Stimulated activated CD4-positive, alpha-beta T cell treated with anti-CD3 and anti-CD28 coated beads, Interleukin-2, amount 100 ng/mL, for 48 hours (primary cell): Measurements from ENCODE around the gene XYLT1.
A peak's percentile ranks its signal among the peaks of the same experiment; 100 is the strongest.
"Not testable (repeated sequence)": the region's sequence is repeated elsewhere in the genome, so short reads cannot be mapped to it uniquely, and the experiment has no call there.

Source experiments
- DNase-seq, 2 donors: peaks; one replicate each; pipeline ENCODE4 v3.0.0-alpha.2; 2020

The XYLT1 gene

GRCh38 chr16:17423221-17423620, 47.5 kb downstream of the XYLT1 start:
- no peak for DNase-seq

GRCh38 chr16:17420816-17421215, 49.9 kb downstream of the XYLT1 start:
- DNase-seq: no peak

- DNase-seq: no peak
These were observed 51.5 kb downstream of the XYLT1 start for GRCh38 chr16:17419266-17419665.

- no peak for DNase-seq
These were observed 53.0 kb downstream of the XYLT1 start for GRCh38 chr16:17417740-17418139.

- peak; percentile 31 to 47 for DNase-seq
These were observed 54.1 kb downstream of the XYLT1 start for GRCh38 chr16:17416461-17417311.

- DNase-seq: no peak
These were observed 55.8 kb downstream of the XYLT1 start for GRCh38 chr16:17414916-17415315.

GRCh38 chr16:17414421-17414820, 56.3 kb downstream of the XYLT1 start:
- DNase-seq: peak; percentile 18 to 37

- DNase-seq: no peak
These were observed 57.3 kb downstream of the XYLT1 start for GRCh38 chr16:17413508-17413907.

- no peak for DNase-seq
These were observed 58.0 kb downstream of the XYLT1 start for GRCh38 chr16:17412791-17413190.

GRCh38 chr16:17412221-17412620, 58.5 kb downstream of the XYLT1 start:
- DNase-seq: no peak

- DNase-seq: no peak
These were observed 59.5 kb downstream of the XYLT1 start for GRCh38 chr16:17411263-17411662.

- not testable (repeated sequence) for DNase-seq
These were observed 60.4 kb downstream of the XYLT1 start for GRCh38 chr16:17410316-17410715.

- no peak for DNase-seq
These were observed 60.9 kb downstream of the XYLT1 start for GRCh38 chr16:17409894-17410293.

- DNase-seq: no peak
These were observed 61.8 kb downstream of the XYLT1 start for GRCh38 chr16:17408955-17409441.

- DNase-seq: no peak
These were observed 62.5 kb downstream of the XYLT1 start for GRCh38 chr16:17408296-17408695.

GRCh38 chr16:17407321-17407720, 63.4 kb downstream of the XYLT1 start:
- no peak for DNase-seq

GRCh38 chr16:17404941-17405689, 65.6 kb downstream of the XYLT1 start:
- DNase-seq: no peak

GRCh38 chr16:17403859-17404545, 66.8 kb downstream of the XYLT1 start:
- no peak for DNase-seq

- DNase-seq: no peak
These were observed 67.5 kb downstream of the XYLT1 start for GRCh38 chr16:17403156-17403809.

- no peak for DNase-seq
These were observed 73.3 kb downstream of the XYLT1 start for GRCh38 chr16:17397499-17397891.

- DNase-seq: peak in 1 of 2 donors; percentile 7
These were observed 73.8 kb downstream of the XYLT1 start for GRCh38 chr16:17396762-17397498.

- DNase-seq: no peak
These were observed 74.8 kb downstream of the XYLT1 start for GRCh38 chr16:17395849-17396480.
